HL-60 (cell line): ENCODE data around the gene ZNF691.

Experiments
- DNase-seq, 2 experiments: peaks; one replicate each; pipeline ENCODE4 v3.0.0-alpha.2; 2010 to 2020; ENCODE audit warnings: low read depth in 1 of 2, low spot score in 1 of 2
- H3K27ac ChIP-seq: fragments of 250-450 bp; sonication (Bioruptor Pico); replicated peaks from 2 replicates; pipeline ENCODE4 v1.5.1; 2020; ENCODE audit warnings: mild to moderate bottlenecking, moderate library complexity
- H3K27me3 ChIP-seq: fragments of 250-450 bp; sonication (Bioruptor Pico); 2 replicates; pipeline ENCODE4 v1.5.1; 2021; ENCODE audit warnings: mild to moderate bottlenecking, moderate library complexity; ENCODE audit not compliant: insufficient read depth, poor library complexity, severe bottlenecking
- H3K4me3 ChIP-seq: replicated peaks from 2 replicates; pipeline ENCODE4 v1.5.1; 2011; ENCODE audit warnings: mild to moderate bottlenecking, control low read depth, low read length; ENCODE audit not compliant: insufficient read depth
- CTCF ChIP-seq: IDR thresholded peaks from one replicate; pipeline ENCODE4 v1.5.1; 2011; ENCODE audit warnings: low read length, control low read depth, inconsistent platforms; ENCODE audit not compliant: insufficient read depth
- GABPA ChIP-seq: IDR thresholded peaks from 2 replicates; pipeline ENCODE4 v1.6.1; 2012; ENCODE audit warnings: low read depth
- POLR2AphosphoS5 ChIP-seq: IDR thresholded peaks from 2 replicates; pipeline ENCODE4 v1.6.1; 2012; ENCODE audit warnings: low read depth
- REST ChIP-seq: IDR thresholded peaks from 2 replicates; pipeline ENCODE4 v1.6.1; 2012; ENCODE audit warnings: low read depth; ENCODE audit not compliant: insufficient replicate concordance
- SPI1 ChIP-seq: IDR thresholded peaks from 2 replicates; pipeline ENCODE4 v1.6.1; 2012; ENCODE audit warnings: low read depth, mild to moderate bottlenecking, borderline replicate concordance

ZNF691 gene

GRCh38 chr1:42821690-42822089, 24.7 kb upstream of the ZNF691 start:
- no peaks in the 10 kb centered on the region for H3K27me3 ChIP-seq
- no peak for DNase-seq
- TF ChIP-seq POLR2AphosphoS5: no peak
- TF ChIP-seq SPI1: no peak
- no peak for TF ChIP-seq GABPA
- no peak for TF ChIP-seq REST
- no peak for TF ChIP-seq CTCF
- H3K4me3 ChIP-seq: no peak overlapping the region
- H3K27ac ChIP-seq: no peak overlapping the region

GRCh38 chr1:42822800-42823392, 23.5 kb upstream of the ZNF691 start:
- TF ChIP-seq POLR2AphosphoS5: no peak
- no peak for TF ChIP-seq GABPA
- TF ChIP-seq REST: no peak
- no peak for TF ChIP-seq SPI1
- no peak for TF ChIP-seq CTCF
- DNase-seq: no peak
- no peak overlapping the region for H3K4me3 ChIP-seq
- H3K27ac ChIP-seq: no peak overlapping the region
- H3K27me3 ChIP-seq: no peaks in the 10 kb centered on the region

- TF ChIP-seq POLR2AphosphoS5: no peak
- no peak for TF ChIP-seq CTCF
- no peak for TF ChIP-seq GABPA
- TF ChIP-seq SPI1: no peak
- no peak for TF ChIP-seq REST
- no peaks in the 10 kb centered on the region for H3K27me3 ChIP-seq
- no peak overlapping the region for H3K27ac ChIP-seq
- no peak overlapping the region for H3K4me3 ChIP-seq
- no peak for DNase-seq
These were observed 21.9 kb upstream of the ZNF691 start for GRCh38 chr1:42824481-42825035.
